Stimulated activated naive CD8-positive, alpha-beta T cell treated with anti-CD3 and anti-CD28 coated beads, Interleukin-15, Interleukin-2, amounts not matched to agents 100 ng/mL and 50 ng/mL, for 24 hours (primary cell): ENCODE data around the gene CFAP20DC.
"Not testable (repeated sequence)": the region's sequence is repeated elsewhere in the genome, so short reads cannot be mapped to it uniquely, and the experiment has no call there.

Experiments used
- H3K27ac Mint-ChIP-seq: one replicate; pipeline ENCODE4 v1.8.0; 2021; ENCODE audit warnings: mild to moderate bottlenecking, mixed read lengths
- H3K27me3 Mint-ChIP-seq: one replicate; pipeline ENCODE4 v1.8.0; 2021; ENCODE audit warnings: mixed read lengths
- H3K36me3 Mint-ChIP-seq: one replicate; pipeline ENCODE4 v1.8.0; 2021; ENCODE audit warnings: low read depth, mixed read lengths
- H3K4me1 Mint-ChIP-seq: one replicate; pipeline ENCODE4 v1.8.0; 2021; ENCODE audit warnings: low read depth, mixed read lengths
- H3K4me3 Mint-ChIP-seq: one replicate; pipeline ENCODE4 v1.8.0; 2021; ENCODE audit warnings: mild to moderate bottlenecking, mixed read lengths
- H3K9me3 Mint-ChIP-seq: one replicate; pipeline ENCODE4 v1.8.0; 2021; ENCODE audit warnings: mixed read lengths

CFAP20DC gene

GRCh38 chr3:58713715-58714401 is 336.0 kb downstream of the CFAP20DC start:
- H3K4me1 Mint-ChIP-seq = no peaks in the 10 kb centered on the region
- no peaks in the 10 kb centered on the region for H3K27me3 Mint-ChIP-seq
- H3K36me3 Mint-ChIP-seq = no peaks in the 10 kb centered on the region
- no peaks in the 10 kb centered on the region for H3K9me3 Mint-ChIP-seq
- no peak overlapping the region for H3K27ac Mint-ChIP-seq
- no peak overlapping the region for H3K4me3 Mint-ChIP-seq

GRCh38 chr3:58711871-58712270 is 338.0 kb downstream of the CFAP20DC start:
- Mint-ChIP-seq H3K4me1 (no peaks in the 10 kb centered on the region), H3K27me3 (no peaks in the 10 kb centered on the region), H3K9me3 (no peaks in the 10 kb centered on the region), H3K27ac (no peak overlapping the region), H3K4me3 (no peak overlapping the region), H3K36me3 (no peaks in the 10 kb centered on the region)

GRCh38 chr3:58708983-58709382 is 340.8 kb downstream of the CFAP20DC start:
- H3K4me1 Mint-ChIP-seq, H3K36me3 Mint-ChIP-seq, H3K27me3 Mint-ChIP-seq, H3K9me3 Mint-ChIP-seq, H3K27ac Mint-ChIP-seq, H3K4me3 Mint-ChIP-seq: not testable (repeated sequence)

GRCh38 chr3:58708116-58708791 is 341.6 kb downstream of the CFAP20DC start:
- H3K27me3 Mint-ChIP-seq = no peaks in the 10 kb centered on the region
- no peaks in the 10 kb centered on the region for H3K9me3 Mint-ChIP-seq
- no peak overlapping the region for H3K27ac Mint-ChIP-seq
- no peak overlapping the region for H3K4me3 Mint-ChIP-seq
- no peaks in the 10 kb centered on the region for H3K4me1 Mint-ChIP-seq
- H3K36me3 Mint-ChIP-seq = no peaks in the 10 kb centered on the region

GRCh38 chr3:58707390-58707930 is 342.4 kb downstream of the CFAP20DC start:
- H3K27me3 Mint-ChIP-seq = no peaks in the 10 kb centered on the region
- no peak overlapping the region for H3K4me3 Mint-ChIP-seq
- H3K4me1 Mint-ChIP-seq = no peaks in the 10 kb centered on the region
- H3K27ac Mint-ChIP-seq = no peak overlapping the region
- no peaks in the 10 kb centered on the region for H3K9me3 Mint-ChIP-seq
- no peaks in the 10 kb centered on the region for H3K36me3 Mint-ChIP-seq

GRCh38 chr3:58706395-58707167 is 343.2 kb downstream of the CFAP20DC start:
- Mint-ChIP-seq H3K27ac (no peak overlapping the region), H3K9me3 (no peaks in the 10 kb centered on the region), H3K4me1 (no peaks in the 10 kb centered on the region), H3K36me3 (no peaks in the 10 kb centered on the region), H3K4me3 (no peak overlapping the region), H3K27me3 (no peaks in the 10 kb centered on the region)

- Mint-ChIP-seq H3K9me3 (no peaks in the 10 kb centered on the region), H3K36me3 (no peaks in the 10 kb centered on the region), H3K4me1 (no peaks in the 10 kb centered on the region), H3K27ac (no peak overlapping the region), H3K4me3 (no peak overlapping the region), H3K27me3 (peaks cover 4% of the 10 kb centered on the region)
Observed at GRCh38 chr3:58704745-58705144, 345.1 kb downstream of the CFAP20DC start.

GRCh38 chr3:58704304-58704703 is 345.5 kb downstream of the CFAP20DC start:
- H3K36me3 Mint-ChIP-seq, H3K27ac Mint-ChIP-seq, H3K4me3 Mint-ChIP-seq, H3K4me1 Mint-ChIP-seq, H3K27me3 Mint-ChIP-seq, H3K9me3 Mint-ChIP-seq: not testable (repeated sequence)

GRCh38 chr3:58698246-58698645 is 351.6 kb downstream of the CFAP20DC start:
- Mint-ChIP-seq H3K4me3 (no peak overlapping the region), H3K27me3 (peaks cover 7% of the 10 kb centered on the region), H3K27ac (no peak overlapping the region), H3K4me1 (no peaks in the 10 kb centered on the region), H3K36me3 (no peaks in the 10 kb centered on the region), H3K9me3 (no peaks in the 10 kb centered on the region)

GRCh38 chr3:58697561-58697960 is 352.3 kb downstream of the CFAP20DC start:
- Mint-ChIP-seq H3K27ac (no peak overlapping the region), H3K4me3 (no peak overlapping the region)

GRCh38 chr3:58696813-58697212 is 353.0 kb downstream of the CFAP20DC start:
- H3K9me3 Mint-ChIP-seq, H3K4me1 Mint-ChIP-seq: not testable (repeated sequence)

More at GRCh38 chr3:58697561-58697960, 352.3 kb downstream of the CFAP20DC start:
- no peaks in the 10 kb centered on the region for H3K36me3 Mint-ChIP-seq
- no peaks in the 10 kb centered on the region for H3K4me1 Mint-ChIP-seq
- peaks cover 7% of the 10 kb centered on the region for H3K27me3 Mint-ChIP-seq
- H3K9me3 Mint-ChIP-seq = no peaks in the 10 kb centered on the region

GRCh38 chr3:58696093-58696492 is 353.7 kb downstream of the CFAP20DC start:
- peaks cover 6% of the 10 kb centered on the region for H3K9me3 Mint-ChIP-seq
- H3K4me3 Mint-ChIP-seq = no peak overlapping the region
- H3K4me1 Mint-ChIP-seq = no peaks in the 10 kb centered on the region

More at GRCh38 chr3:58696813-58697212, 353.0 kb downstream of the CFAP20DC start:
- H3K36me3 Mint-ChIP-seq, H3K27ac Mint-ChIP-seq, H3K4me3 Mint-ChIP-seq, H3K27me3 Mint-ChIP-seq: not testable (repeated sequence)

GRCh38 chr3:58695284-58695683 is 354.5 kb downstream of the CFAP20DC start:
- H3K4me1 Mint-ChIP-seq, H3K27me3 Mint-ChIP-seq, H3K36me3 Mint-ChIP-seq, H3K9me3 Mint-ChIP-seq, H3K4me3 Mint-ChIP-seq, H3K27ac Mint-ChIP-seq: not testable (repeated sequence)

More at GRCh38 chr3:58696093-58696492, 353.7 kb downstream of the CFAP20DC start:
- Mint-ChIP-seq H3K27me3 (peaks cover 7% of the 10 kb centered on the region), H3K36me3 (no peaks in the 10 kb centered on the region), H3K27ac (no peak overlapping the region)

GRCh38 chr3:58693940-58694850 is 355.6 kb downstream of the CFAP20DC start:
- Mint-ChIP-seq H3K4me1 (no peaks in the 10 kb centered on the region), H3K9me3 (peaks cover 6% of the 10 kb centered on the region), H3K27ac (no peak overlapping the region), H3K4me3 (no peak overlapping the region), H3K27me3 (peaks cover 12% of the 10 kb centered on the region), H3K36me3 (no peaks in the 10 kb centered on the region)
